ENCODE results near the gene B4GALNT2.
"Not testable (repeated sequence)": the region's sequence is repeated elsewhere in the genome, so short reads cannot be mapped to it uniquely, and the experiment has no call there.

B4GALNT2 gene

DNA sequence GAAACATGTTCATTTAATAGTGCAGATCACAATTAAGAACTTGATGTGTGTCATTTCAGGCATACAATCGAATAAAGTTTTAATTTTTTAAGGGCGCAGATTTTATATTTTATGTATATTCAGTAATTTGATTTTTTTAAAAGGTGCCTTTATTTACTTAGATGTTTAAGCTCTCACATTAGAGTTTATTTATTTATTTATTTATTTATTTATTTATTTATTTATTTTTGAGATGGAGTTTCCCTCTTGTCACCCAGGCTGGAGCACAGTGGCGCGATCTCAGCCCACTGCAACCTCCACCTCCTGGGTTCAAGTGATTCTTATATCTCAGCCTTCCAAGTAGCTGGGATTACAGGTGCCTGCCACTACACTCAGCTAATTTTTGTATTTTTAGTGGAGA, 3.8 kb downstream of the B4GALNT2 start:
- no peak for DNase-seq (ENCODE audit: low read depth)
- TF ChIP-seq CTCF (IDR thresholded peaks at IDR 0.05; ENCODE audit: control insufficient read depth, extremely low read depth, insufficient read depth), result no peak
- no peak overlapping the region for H3K4me3 ChIP-seq (ENCODE audit: low read depth, low read length)

- not testable (repeated sequence) for H3K4me3 ChIP-seq (ENCODE audit: low read depth, low read length)
- peak; percentile 60 for DNase-seq (ENCODE audit: low read depth)
Measured at GRCh38 chr17:49145654-49146053, 13.1 kb downstream of the B4GALNT2 start.

GRCh38 chr17:49146620-49147306, 14.2 kb downstream of the B4GALNT2 start:
- no peak for TF ChIP-seq CTCF (IDR thresholded peaks at IDR 0.05; ENCODE audit: control insufficient read depth, extremely low read depth, insufficient read depth)
- DNase-seq (ENCODE audit: low read depth), result no peak
- no peak overlapping the region for H3K4me3 ChIP-seq (ENCODE audit: low read depth, low read length)

- DNase-seq (ENCODE audit: low read depth), result no peak
- TF ChIP-seq CTCF (IDR thresholded peaks at IDR 0.05; ENCODE audit: control insufficient read depth, extremely low read depth, insufficient read depth), result no peak
- H3K4me3 ChIP-seq (ENCODE audit: low read depth, low read length), result no peak overlapping the region
Measured at GRCh38 chr17:49148171-49148570, 15.6 kb downstream of the B4GALNT2 start.

GRCh38 chr17:49151996-49152395, 19.4 kb downstream of the B4GALNT2 start:
- no peak for TF ChIP-seq CTCF (IDR thresholded peaks at IDR 0.05; ENCODE audit: control insufficient read depth, extremely low read depth, insufficient read depth)
- no peak for DNase-seq (ENCODE audit: low read depth)
- no peak overlapping the region for H3K4me3 ChIP-seq (ENCODE audit: low read depth, low read length)

- no peak for DNase-seq (ENCODE audit: low read depth)
- TF ChIP-seq CTCF (IDR thresholded peaks at IDR 0.05; ENCODE audit: control insufficient read depth, extremely low read depth, insufficient read depth), result no peak
- no peak overlapping the region for H3K4me3 ChIP-seq (ENCODE audit: low read depth, low read length)
Measured at GRCh38 chr17:49156256-49156655, 23.7 kb downstream of the B4GALNT2 start.

- DNase-seq (ENCODE audit: low read depth), result no peak
- H3K4me3 ChIP-seq (ENCODE audit: low read depth, low read length), result no peak overlapping the region
- no peak for TF ChIP-seq CTCF (IDR thresholded peaks at IDR 0.05; ENCODE audit: control insufficient read depth, extremely low read depth, insufficient read depth)
Measured at GRCh38 chr17:49157784-49158183, 25.2 kb downstream of the B4GALNT2 start.

All from LNCaP clone FGC (cell line).